NCI-H460 (cell line): ENCODE data around the gene PRDM16. TPM values are rescaled to one million over a fixed set of nuclear protein-coding genes. Genes with fewer than 3 reads are reported as not detected.

Experiments used
- DNase-seq: peaks from one replicate; pipeline ENCODE4 v3.0.0-alpha.2; 2016; ENCODE audit warnings: low read depth; ENCODE audit errors: extremely low read depth
- total RNA-seq: library from RNA; depleted of rRNA; stranded (reverse); fragments of >200 nt; shearing (Covaris generic); gene quantifications from 2 replicates; pipeline ENCODE4 v1.2.3, GENCODE V29; 2014

Gene PRDM16
- total RNA-seq, 1 experiment from 2014 or later = 2.2 TPM

GRCh38 chr1:3097231-3097630 lies 28.2 kb downstream of the PRDM16 start:
- no peak for DNase-seq

GRCh38 chr1:3097861-3098260 lies 28.9 kb downstream of the PRDM16 start:
- DNase-seq = no peak

- no peak for DNase-seq
Observed at GRCh38 chr1:3099861-3100260, 30.9 kb downstream of the PRDM16 start.

- no peak for DNase-seq
Observed at GRCh38 chr1:3101124-3101939, 32.3 kb downstream of the PRDM16 start.

- DNase-seq = no peak
Observed at GRCh38 chr1:3102641-3103040, 33.6 kb downstream of the PRDM16 start.

- no peak for DNase-seq
Observed at GRCh38 chr1:3103967-3104677, 35.1 kb downstream of the PRDM16 start.

GRCh38 chr1:3105167-3105863 lies 36.3 kb downstream of the PRDM16 start:
- DNase-seq = no peak

- no peak for DNase-seq
Observed at GRCh38 chr1:3106216-3106615, 37.2 kb downstream of the PRDM16 start.

GRCh38 chr1:3107201-3107600 lies 38.2 kb downstream of the PRDM16 start:
- no peak for DNase-seq

GRCh38 chr1:3109355-3109754 lies 40.4 kb downstream of the PRDM16 start:
- no peak for DNase-seq

- no peak for DNase-seq
Observed at GRCh38 chr1:3111348-3112021, 42.5 kb downstream of the PRDM16 start.

- DNase-seq = no peak
Observed at GRCh38 chr1:3112526-3112925, 43.5 kb downstream of the PRDM16 start.

GRCh38 chr1:3113047-3113740 lies 44.2 kb downstream of the PRDM16 start:
- no peak for DNase-seq

- DNase-seq = no peak
Observed at GRCh38 chr1:3113741-3114056, 44.7 kb downstream of the PRDM16 start.

- DNase-seq = no peak
Observed at GRCh38 chr1:3114131-3114744, 45.2 kb downstream of the PRDM16 start.

- DNase-seq = no peak
Observed at GRCh38 chr1:3114846-3115245, 45.8 kb downstream of the PRDM16 start.

- DNase-seq = no peak
Observed at GRCh38 chr1:3115275-3116149, 46.5 kb downstream of the PRDM16 start.

GRCh38 chr1:3116150-3116510 lies 47.1 kb downstream of the PRDM16 start:
- DNase-seq = no peak

GRCh38 chr1:3116560-3116959 lies 47.6 kb downstream of the PRDM16 start:
- DNase-seq = no peak
